HG03064 (cell line): ENCODE data around the gene REEP6.
"Not testable (repeated sequence)": the region's sequence is repeated elsewhere in the genome, so short reads cannot be mapped to it uniquely, and the experiment has no call there.

Experiments used
- ATAC-seq: cut with Tn5 transposase; IDR thresholded peaks from one replicate; pipeline ENCODE4 v1.9.1; 2021; ENCODE audit warnings: low read depth; ENCODE audit not compliant: unreplicated experiment

REEP6 gene

GRCh38 chr19:1488282-1488601, 2.7 kb upstream of the REEP6 start:
- no peak for ATAC-seq

DNA sequence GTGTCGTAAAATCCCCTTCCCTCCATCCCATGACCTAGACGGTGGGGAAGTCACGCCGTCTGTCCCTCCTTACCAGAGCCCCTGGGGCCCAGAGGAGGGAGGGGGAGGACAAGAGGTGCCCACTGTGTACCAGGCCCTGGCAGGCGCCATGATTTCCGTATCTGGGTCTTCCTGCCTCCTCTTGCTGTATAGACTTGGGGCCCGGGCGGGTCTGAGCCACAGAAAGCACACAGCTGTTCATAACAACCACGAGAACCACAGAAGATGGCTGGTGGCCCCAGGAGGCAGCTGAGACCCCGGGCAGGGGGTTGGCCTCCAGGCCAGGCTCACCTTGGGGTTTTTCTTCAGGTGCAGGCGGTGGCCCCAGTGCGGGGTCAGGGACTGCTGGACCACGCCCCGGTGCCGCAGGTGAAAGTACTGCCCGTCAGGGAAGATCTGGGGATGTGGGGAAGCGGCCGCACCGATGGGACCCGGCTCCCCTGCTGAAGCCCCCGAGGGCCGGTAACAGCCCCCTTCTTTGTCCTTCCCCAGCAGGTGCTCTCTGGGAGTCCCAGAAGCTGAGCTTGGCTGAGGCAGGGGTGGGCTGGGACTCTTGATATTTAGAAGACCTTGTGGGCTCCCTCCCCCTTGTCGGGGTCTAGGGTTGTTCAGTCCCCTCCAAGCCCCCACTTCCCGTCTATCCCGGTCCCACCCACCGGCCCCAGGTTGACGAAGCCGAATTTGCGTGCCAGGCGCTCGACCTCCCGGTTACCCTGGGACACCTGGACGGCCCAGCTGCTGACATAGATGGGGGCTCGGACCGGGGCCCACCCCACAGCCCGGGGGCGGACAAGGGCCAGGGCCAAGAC, 1.3 kb upstream of the REEP6 start:
- no peak for ATAC-seq

DNA sequence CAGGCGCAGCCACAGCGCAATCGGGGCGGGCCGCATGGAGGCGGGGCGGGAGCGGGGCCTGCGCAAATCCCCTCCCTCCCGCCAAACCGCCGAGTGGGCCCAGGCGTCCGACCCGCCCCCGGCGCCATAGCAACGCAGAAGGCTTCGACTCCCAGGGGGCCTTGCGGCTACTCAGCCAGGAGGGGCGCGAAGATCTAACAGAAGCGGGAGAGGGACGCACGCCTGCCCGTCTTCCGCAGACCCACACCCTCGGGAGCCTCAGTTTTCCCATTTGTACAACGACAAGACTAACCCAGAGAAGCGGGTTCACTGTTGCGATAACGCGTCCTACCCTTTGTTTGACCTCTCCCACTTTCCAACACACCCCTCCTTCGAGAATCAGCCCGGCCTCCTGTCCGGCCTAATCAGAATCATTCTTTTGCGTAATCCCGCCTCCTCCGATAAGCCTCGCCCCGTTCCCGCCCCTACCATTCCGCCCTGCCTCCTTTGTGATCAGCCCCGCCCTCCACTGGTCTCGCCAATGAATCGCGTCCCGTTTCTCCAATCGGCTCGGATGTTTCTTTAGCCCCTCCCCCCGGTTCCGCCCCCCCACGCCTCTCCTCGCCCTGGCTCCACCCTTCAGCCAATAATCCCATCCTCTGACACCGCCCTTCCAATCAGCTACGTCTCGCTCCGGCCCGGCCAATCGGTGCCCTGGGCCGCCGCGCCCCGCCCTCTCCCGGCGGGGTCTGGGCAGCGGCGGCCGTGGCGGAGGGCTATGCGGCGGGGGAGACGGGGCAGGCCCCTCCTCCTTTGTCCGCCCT, 469 bp upstream of the REEP6 start, which contains the start of gene PCSK4:
Gene PCSK4 (minus strand): TSS at position 40 of the 803 bp plus-strand sequence. CDS start 4 bp downstream, at position 36.
- ATAC-seq: peak; percentile 73

GRCh38 chr19:1491849-1492170, 829 bp downstream of the REEP6 start:
- no peak for ATAC-seq

- ATAC-seq: no peak
Measured at GRCh38 chr19:1492474-1493006, 1.6 kb downstream of the REEP6 start.

- no peak for ATAC-seq
Measured at GRCh38 chr19:1494115-1494815, 3.3 kb downstream of the REEP6 start.

DNA sequence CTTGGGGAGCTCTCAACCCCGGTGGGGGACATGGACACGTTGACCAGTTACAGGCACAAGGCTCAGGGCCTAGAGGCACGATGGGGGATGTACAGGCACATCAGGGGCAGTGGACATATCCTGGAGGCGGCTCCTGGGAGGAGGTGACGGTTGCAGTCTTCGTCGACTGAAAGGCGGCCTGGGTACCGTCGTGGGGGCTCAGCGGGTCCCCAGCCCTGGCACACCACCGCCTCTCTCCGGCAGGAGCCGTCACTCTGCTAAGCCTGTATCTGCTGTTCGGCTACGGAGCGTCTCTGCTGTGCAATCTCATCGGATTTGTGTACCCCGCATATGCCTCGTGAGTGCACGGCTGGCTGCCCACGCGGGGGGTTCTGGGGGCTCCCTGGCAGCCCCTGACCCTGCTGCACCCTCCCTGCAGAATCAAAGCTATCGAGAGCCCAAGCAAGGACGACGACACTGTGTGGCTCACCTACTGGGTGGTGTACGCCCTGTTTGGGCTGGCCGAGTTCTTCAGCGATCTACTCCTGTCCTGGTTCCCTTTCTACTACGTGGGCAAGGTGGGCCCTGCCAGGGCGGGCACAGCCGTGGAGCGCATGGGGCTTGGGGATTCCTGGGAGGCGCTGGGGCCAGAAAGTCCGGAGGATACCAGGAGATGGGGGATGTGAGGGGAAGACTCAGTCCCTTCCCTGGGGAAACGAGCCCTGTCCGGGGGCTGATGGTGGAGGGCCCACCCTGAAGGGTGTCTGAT, 4.2 kb downstream of the REEP6 start:
- no peak for ATAC-seq

DNA sequence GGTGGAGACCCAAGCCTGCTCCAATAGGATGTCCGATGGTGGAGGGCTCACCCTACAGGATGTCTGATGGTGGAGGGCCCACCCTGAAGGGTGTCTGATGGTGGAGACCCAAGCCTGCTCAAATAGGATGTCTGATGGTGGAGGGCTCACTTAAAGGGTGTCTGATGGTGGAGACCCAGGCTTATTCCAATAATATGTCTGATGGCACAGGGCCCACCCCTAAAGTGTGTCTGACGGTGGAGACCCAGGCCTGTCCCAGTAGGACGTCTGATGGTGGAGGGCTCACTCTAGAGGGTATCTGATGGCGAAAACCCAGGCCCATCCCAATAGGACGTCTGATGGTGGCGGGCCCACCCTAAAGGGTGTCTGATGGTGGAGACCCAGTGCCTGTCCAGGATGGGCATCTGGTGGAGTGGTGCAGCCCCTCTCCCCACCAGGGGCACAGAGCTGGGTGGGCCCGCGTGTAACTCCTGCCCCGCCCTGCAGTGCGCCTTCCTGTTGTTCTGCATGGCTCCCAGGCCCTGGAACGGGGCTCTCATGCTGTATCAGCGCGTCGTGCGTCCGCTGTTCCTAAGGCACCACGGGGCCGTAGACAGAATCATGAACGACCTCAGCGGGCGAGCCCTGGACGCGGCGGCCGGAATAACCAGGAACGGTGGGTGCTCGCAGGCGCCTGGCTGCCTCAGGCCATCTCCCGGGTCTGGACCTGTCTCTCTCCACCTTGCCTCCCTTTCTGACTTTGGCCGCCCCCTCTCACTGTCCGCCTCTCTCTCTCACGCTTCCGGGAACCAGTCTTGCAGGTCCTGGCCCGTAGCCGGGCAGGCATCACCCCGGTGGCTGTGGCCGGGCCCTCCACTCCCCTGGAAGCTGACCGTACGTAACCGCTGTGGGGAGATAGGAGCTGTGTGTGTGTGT, 5.1 kb downstream of the REEP6 start:
- ATAC-seq: no peak

- ATAC-seq: no peak
Measured at GRCh38 chr19:1496714-1497577, 6.0 kb downstream of the REEP6 start.

- no peak for ATAC-seq
Measured at GRCh38 chr19:1497578-1498235, 6.7 kb downstream of the REEP6 start.

DNA sequence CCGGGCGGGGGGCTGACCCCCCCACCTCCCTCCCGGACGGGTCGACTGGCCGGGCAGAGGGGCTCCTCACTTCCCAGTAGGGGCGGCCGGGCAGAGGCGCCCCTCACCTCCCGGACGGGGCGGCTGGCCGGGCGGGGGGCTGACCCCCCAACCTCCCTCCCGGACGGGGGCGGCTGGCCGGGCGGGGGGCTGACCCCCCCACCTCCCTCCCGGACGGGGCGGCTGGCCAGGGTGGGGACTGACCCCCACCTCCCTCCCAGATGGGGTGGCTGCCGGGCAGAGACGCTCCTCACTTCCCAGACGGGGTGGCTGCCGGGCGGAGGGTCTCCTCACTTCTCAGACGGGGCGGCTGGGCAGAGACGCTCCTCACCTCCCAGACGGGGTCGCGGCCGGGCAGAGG, 8.2 kb downstream of the REEP6 start:
- not testable (repeated sequence) for ATAC-seq

- ATAC-seq: no peak
Measured at GRCh38 chr19:1501200-1501595, 10.2 kb downstream of the REEP6 start.

DNA sequence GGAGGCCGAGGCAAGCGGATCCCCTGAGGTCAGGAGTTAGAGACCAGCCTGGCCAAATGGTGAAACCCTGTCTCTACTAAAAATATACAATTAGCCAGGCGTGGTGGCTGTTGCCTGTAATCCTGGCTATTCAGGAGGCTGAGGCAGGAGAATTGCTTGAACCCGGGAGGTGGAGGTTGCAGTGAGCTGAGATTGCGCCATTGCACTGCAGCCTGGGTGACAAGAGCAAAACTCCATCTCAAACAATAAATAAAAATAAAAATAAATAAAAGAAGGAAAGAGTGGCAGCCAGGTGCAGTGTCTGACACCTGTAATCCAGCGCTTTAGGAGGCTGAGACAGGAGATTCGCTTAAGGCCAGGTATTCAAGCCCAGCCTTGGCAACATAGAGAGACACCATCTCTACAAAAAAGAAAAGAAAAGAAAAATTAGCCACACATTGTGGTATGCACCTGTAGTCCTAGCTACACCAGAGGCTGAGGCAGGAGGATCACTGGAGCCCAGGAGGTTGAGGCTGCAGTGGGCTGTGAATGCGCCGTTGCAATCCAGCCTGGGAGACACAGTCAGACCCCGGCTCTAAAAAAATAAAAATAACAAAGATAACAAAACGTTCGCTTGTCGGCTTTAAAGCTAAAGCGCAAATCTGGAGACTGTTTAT, 11.6 kb downstream of the REEP6 start:
- ATAC-seq: no peak

DNA sequence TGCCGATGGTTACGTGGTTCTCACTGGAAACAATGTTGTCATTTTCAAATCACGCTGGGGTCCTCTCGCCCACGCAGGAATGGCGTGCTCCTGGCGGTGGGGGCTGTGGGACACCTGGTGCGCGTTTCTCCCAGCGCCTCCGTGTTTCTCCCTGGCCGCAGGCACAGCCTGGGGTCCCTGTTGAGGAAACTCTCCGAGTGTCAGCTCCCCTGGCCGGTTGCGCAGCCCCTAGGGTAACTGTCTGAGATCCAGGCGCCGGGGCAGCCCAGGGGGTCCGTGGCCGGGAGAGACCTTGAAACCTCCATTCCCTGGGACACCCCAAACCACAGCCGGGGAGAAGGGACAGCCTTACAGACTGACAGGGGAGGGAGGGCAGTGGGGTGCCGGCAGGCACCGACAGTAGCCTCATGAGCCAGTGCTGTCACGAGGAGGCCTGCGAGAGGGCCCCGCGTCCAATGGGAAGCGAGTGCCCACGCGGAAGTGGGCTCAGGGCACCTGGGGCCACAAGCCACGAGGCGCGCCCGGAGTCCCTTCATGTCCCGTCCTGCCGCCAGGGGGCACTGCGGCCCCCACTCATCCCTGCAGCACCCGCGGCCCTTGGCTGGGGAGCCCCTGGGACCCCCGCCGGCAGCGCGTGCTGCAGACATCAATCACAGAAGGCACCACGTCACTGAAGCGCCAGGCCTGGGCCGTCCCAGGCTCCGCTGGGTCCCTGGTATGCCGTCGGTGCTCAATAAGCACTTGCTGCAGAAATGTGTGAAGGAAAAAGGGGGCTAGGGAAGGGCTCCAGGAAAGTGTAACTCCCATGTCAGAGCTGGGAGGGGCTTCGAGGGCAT, 12.3 kb downstream of the REEP6 start:
- ATAC-seq: no peak

DNA sequence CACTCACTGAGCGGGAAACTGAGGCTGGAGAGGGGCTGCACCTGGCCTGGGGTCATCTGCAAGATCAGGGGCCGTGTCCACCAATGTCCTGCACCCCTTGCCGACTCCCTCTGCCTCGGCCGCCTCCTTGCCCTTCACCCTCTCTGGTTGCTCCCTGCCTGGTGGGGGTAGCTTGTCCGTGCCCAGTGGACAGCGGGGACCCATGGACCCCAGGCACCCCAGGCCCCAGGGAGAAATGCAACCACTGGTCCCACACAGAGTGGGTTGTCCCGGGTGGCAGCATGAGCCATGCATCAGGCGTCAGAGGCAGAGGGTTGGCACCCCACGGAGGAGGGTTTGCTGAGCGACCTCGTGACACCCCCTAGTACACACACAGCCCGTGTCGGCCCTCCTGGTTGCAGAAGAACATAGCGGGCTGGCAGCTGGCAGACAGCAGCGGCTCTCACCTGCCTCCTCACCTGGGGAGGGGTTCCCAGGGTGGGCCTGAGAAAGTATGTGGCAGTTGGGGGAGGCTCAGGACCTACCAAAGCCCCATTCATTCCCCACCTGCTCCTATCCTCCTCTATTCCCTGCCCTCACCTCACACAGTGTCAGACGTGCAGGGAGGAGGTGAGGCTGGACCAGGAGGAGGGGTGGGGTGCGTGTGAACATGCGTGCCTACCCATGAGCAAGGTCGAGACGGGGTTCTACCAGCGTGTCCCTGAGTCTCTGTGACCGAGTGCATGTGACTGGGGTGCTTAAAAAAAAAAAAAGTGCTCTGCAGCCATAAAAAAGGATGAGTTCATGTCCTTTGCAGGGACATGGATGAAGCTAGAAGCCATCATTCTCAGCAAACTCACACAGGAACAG, 13.2 kb downstream of the REEP6 start:
- no peak for ATAC-seq

DNA sequence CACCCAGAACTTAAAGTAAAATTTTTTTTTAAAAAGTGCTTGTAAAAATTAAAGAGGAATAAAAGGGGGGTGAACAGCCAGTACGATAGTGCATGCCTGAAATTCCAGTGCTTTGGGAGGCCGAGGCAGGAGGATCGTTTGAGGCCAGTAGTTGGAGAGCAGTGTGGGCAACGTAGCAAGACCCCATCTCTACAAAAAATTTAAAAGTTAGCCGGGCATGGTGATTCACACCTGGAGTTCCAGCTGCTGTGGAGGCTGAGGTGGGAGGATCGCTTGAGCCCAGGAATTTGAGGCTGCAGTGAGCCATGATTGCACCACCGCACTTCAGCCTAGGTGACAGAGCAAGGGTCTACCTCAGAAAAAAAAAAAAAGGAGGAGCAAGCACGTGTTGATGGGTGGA, 14.0 kb downstream of the REEP6 start:
- ATAC-seq: no peak
